ENCODE data around the gene COX7A2L.

Gene COX7A2L

DNA sequence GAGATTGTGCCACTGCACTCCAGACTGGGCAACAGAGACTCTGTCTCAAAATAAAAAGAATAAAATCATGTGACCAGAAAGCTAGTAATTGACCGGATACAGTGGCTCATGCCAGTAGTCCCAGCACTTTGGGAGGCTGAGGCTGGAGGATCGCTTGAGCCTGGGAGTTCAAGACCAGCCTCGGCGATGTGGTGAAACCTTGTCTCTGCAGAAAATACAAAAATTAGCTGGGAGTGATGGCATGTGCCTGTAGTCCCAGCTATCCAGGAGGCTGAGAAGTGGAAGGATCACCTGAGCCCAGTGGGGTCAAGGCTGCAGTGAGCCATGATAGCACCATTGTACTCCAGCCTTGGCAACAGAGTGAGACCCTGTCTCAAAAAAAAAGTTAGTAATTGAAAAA, 36.8 kb downstream of the COX7A2L start:
- H3F3A ChIP-seq (ENCODE audit: insufficient read depth, low read length), result no peaks in the 10 kb centered on the region
- H3K79me2 ChIP-seq (ENCODE audit: insufficient read depth, low read length), result no peaks in the 10 kb centered on the region
- peaks cover 4% of the 10 kb centered on the region; the same call in 1 of the 2 replicates for H3K36me3 ChIP-seq (ENCODE audit: insufficient read depth, low read length)
- no peaks in the 10 kb centered on the region for H3K9me3 ChIP-seq (ENCODE audit: low read length)
- no peaks in the 10 kb centered on the region for H3K4me1 ChIP-seq (ENCODE audit: insufficient read depth, low read length, severe bottlenecking)
- TF ChIP-seq EZH2 (IDR thresholded peaks at IDR 0.05; ENCODE audit: borderline replicate concordance, low read length), result no peak
- TF ChIP-seq, protein P1, sequence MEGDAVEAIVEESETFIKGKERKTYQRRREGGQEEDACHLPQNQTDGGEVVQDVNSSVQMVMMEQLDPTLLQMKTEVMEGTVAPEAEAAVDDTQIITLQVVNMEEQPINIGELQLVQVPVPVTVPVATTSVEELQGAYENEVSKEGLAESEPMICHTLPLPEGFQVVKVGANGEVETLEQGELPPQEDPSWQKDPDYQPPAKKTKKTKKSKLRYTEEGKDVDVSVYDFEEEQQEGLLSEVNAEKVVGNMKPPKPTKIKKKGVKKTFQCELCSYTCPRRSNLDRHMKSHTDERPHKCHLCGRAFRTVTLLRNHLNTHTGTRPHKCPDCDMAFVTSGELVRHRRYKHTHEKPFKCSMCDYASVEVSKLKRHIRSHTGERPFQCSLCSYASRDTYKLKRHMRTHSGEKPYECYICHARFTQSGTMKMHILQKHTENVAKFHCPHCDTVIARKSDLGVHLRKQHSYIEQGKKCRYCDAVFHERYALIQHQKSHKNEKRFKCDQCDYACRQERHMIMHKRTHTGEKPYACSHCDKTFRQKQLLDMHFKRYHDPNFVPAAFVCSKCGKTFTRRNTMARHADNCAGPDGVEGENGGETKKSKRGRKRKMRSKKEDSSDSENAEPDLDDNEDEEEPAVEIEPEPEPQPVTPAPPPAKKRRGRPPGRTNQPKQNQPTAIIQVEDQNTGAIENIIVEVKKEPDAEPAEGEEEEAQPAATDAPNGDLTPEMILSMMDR (IDR thresholded peaks at IDR 0.05; ENCODE audit: low read length), result no peak
- no peak overlapping the region for H3K4me3 ChIP-seq (ENCODE audit: low read depth, low read length, poor library complexity, severe bottlenecking)
- no peaks in the 10 kb centered on the region for H4K20me1 ChIP-seq (ENCODE audit: insufficient read depth, low read length)
- H2AFZ ChIP-seq (ENCODE audit: low read length), result no peak overlapping the region
- no peaks in the 10 kb centered on the region for H3K9me2 ChIP-seq (ENCODE audit: low read depth, low read length)
- no peaks in the 10 kb centered on the region for H3K27me3 ChIP-seq (ENCODE audit: insufficient read depth, low read length)
- H3K27ac ChIP-seq (ENCODE audit: low read depth, low read length, poor library complexity, severe bottlenecking), result no peak overlapping the region
- no peak overlapping the region for H3K4me2 ChIP-seq (ENCODE audit: low read length)
- H3K9ac ChIP-seq (ENCODE audit: low read length), result no peak overlapping the region

GRCh38 chr2:42321452-42322064, 39.5 kb downstream of the COX7A2L start:
- Histone ChIP-seq H3K27ac (ENCODE audit: low read depth, low read length, poor library complexity, severe bottlenecking) (no peak overlapping the region), H3K27me3 (ENCODE audit: insufficient read depth, low read length) (no peaks in the 10 kb centered on the region), H3K36me3 (ENCODE audit: insufficient read depth, low read length) (peaks cover 15% of the 10 kb centered on the region; the same call in 1 of the 2 replicates), H3K4me1 (ENCODE audit: insufficient read depth, low read length, severe bottlenecking) (no peaks in the 10 kb centered on the region), H3K4me2 (ENCODE audit: low read length) (no peak overlapping the region), H3F3A (ENCODE audit: insufficient read depth, low read length) (no peaks in the 10 kb centered on the region), H3K9ac (ENCODE audit: low read length) (no peak overlapping the region), H3K9me3 (ENCODE audit: low read length) (no peaks in the 10 kb centered on the region), H3K9me2 (ENCODE audit: low read depth, low read length) (no peaks in the 10 kb centered on the region), H3K4me3 (ENCODE audit: low read depth, low read length, poor library complexity, severe bottlenecking) (no peak overlapping the region), H2AFZ (ENCODE audit: low read length) (no peak overlapping the region), H3K79me2 (ENCODE audit: insufficient read depth, low read length) (no peaks in the 10 kb centered on the region), H4K20me1 (ENCODE audit: insufficient read depth, low read length) (no peaks in the 10 kb centered on the region)
- TF ChIP-seq, protein P1 (IDR thresholded peaks at IDR 0.05; ENCODE audit: low read length), result no peak
- no peak for TF ChIP-seq EZH2 (IDR thresholded peaks at IDR 0.05; ENCODE audit: borderline replicate concordance, low read length)

GRCh38 chr2:42319265-42319664, 41.8 kb downstream of the COX7A2L start:
- Histone ChIP-seq H3K4me2 (ENCODE audit: low read length) (no peak overlapping the region), H2AFZ (ENCODE audit: low read length) (no peak overlapping the region), H3K4me3 (ENCODE audit: low read depth, low read length, poor library complexity, severe bottlenecking) (no peak overlapping the region), H3K9me2 (ENCODE audit: low read depth, low read length) (no peaks in the 10 kb centered on the region), H3K27me3 (ENCODE audit: insufficient read depth, low read length) (no peaks in the 10 kb centered on the region), H3F3A (ENCODE audit: insufficient read depth, low read length) (no peaks in the 10 kb centered on the region), H3K9me3 (ENCODE audit: low read length) (no peaks in the 10 kb centered on the region), H3K9ac (ENCODE audit: low read length) (no peak overlapping the region), H3K27ac (ENCODE audit: low read depth, low read length, poor library complexity, severe bottlenecking) (no peak overlapping the region), H3K36me3 (ENCODE audit: insufficient read depth, low read length) (peaks cover 15% of the 10 kb centered on the region; the same call in 1 of the 2 replicates), H4K20me1 (ENCODE audit: insufficient read depth, low read length) (no peaks in the 10 kb centered on the region), H3K4me1 (ENCODE audit: insufficient read depth, low read length, severe bottlenecking) (no peaks in the 10 kb centered on the region), H3K79me2 (ENCODE audit: insufficient read depth, low read length) (no peaks in the 10 kb centered on the region)
- TF ChIP-seq, protein P1 (IDR thresholded peaks at IDR 0.05; ENCODE audit: low read length), result no peak
- no peak for TF ChIP-seq EZH2 (IDR thresholded peaks at IDR 0.05; ENCODE audit: borderline replicate concordance, low read length)
